ENCODE data around the gene TBC1D14.

GRCh38 chr4:6969826-6970800 lies 60.5 kb downstream of the TBC1D14 start:
- TF ChIP-seq POLR2A (IDR thresholded peaks at IDR 0.05) (no peak), CTCF (IDR thresholded peaks at IDR 0.05) (no peak)
